Trophoblast cell (in vitro differentiated cells and primary cell): ENCODE measurements around the gene SURF1.
A peak's percentile ranks its signal among the peaks of the same experiment; 100 is the strongest.

Experiments used
- DNase-seq, 2 donors: peaks; one replicate each; pipeline ENCODE4 v3.0.0-alpha.2; 2016
- H2AFZ ChIP-seq: 2 replicates; pipeline ENCODE4 v1.6.1; 2013; ENCODE audit warnings: low read length, moderate library complexity, mild to moderate bottlenecking; ENCODE audit not compliant: insufficient read depth, poor library complexity
- H2AK5ac ChIP-seq: 2 replicates; pipeline ENCODE4 v1.6.1; 2013; ENCODE audit warnings: mild to moderate bottlenecking, low read length
- H2BK120ac ChIP-seq: 2 replicates; pipeline ENCODE4 v1.6.1; 2013; ENCODE audit warnings: low read length, mild to moderate bottlenecking, moderate library complexity; ENCODE audit not compliant: insufficient read depth, poor library complexity
- H2BK12ac ChIP-seq: 2 replicates; pipeline ENCODE4 v1.6.1; 2013; ENCODE audit warnings: mild to moderate bottlenecking, low read length, moderate library complexity
- H2BK5ac ChIP-seq: 2 replicates; pipeline ENCODE4 v1.6.1; 2013; ENCODE audit warnings: low read length, low read depth, moderate library complexity, mild to moderate bottlenecking; ENCODE audit not compliant: poor library complexity
- H3K14ac ChIP-seq: 2 replicates; pipeline ENCODE4 v1.6.1; 2013; ENCODE audit warnings: mild to moderate bottlenecking, low read length
- H3K18ac ChIP-seq: 2 replicates; pipeline ENCODE4 v1.6.1; 2013; ENCODE audit warnings: mild to moderate bottlenecking, low read length
- H3K23ac ChIP-seq: 2 replicates; pipeline ENCODE4 v1.6.1; 2013; ENCODE audit warnings: low read length
- H3K27ac ChIP-seq: 2 replicates; pipeline ENCODE4 v1.5.1; 2013; ENCODE audit warnings: low read depth, mild to moderate bottlenecking, inconsistent platforms, low read length, moderate library complexity
- H3K27me3 ChIP-seq: 2 replicates; pipeline ENCODE4 v1.6.1; 2013; ENCODE audit warnings: inconsistent platforms, mild to moderate bottlenecking, low read length, moderate library complexity; ENCODE audit not compliant: insufficient read depth
- H3K36me3 ChIP-seq, 2 experiments: 1 replicate in 1 of 2; 2 replicates in 1 of 2; pipeline ENCODE4 v1.6.1; 2013; ENCODE audit warnings: low read length in 2 of 2, mild to moderate bottlenecking in 2 of 2, moderate library complexity in 1 of 2; ENCODE audit not compliant: insufficient read depth in 2 of 2, control insufficient read depth in 1 of 2
- H3K4ac ChIP-seq: 2 replicates; pipeline ENCODE4 v1.6.1; 2013; ENCODE audit warnings: low read depth, mild to moderate bottlenecking, low read length, moderate library complexity
- H3K4me1 ChIP-seq, 2 experiments: 1 replicate in 1 of 2; 2 replicates in 1 of 2; pipeline ENCODE4 v1.6.1; 2013; ENCODE audit warnings: low read length in 2 of 2, mild to moderate bottlenecking in 2 of 2, moderate library complexity in 1 of 2; ENCODE audit not compliant: insufficient read depth in 2 of 2, control insufficient read depth in 1 of 2
- H3K4me2 ChIP-seq: 2 replicates; pipeline ENCODE4 v1.6.1; 2013; ENCODE audit warnings: inconsistent platforms, mild to moderate bottlenecking, low read length, moderate library complexity
- H3K4me3 ChIP-seq: 2 replicates; pipeline ENCODE4 v1.5.1; 2013; ENCODE audit warnings: mild to moderate bottlenecking, low read depth, low read length, inconsistent platforms
- H3K79me1 ChIP-seq: one replicate; pipeline ENCODE4 v1.6.1; 2013; ENCODE audit warnings: low read length
- H3K79me2 ChIP-seq: 2 replicates; pipeline ENCODE4 v1.6.1; 2013; ENCODE audit warnings: low read length, mild to moderate bottlenecking; ENCODE audit not compliant: control insufficient read depth, insufficient read depth, poor library complexity
- H3K9ac ChIP-seq: 2 replicates; pipeline ENCODE4 v1.6.1; 2013; ENCODE audit warnings: mild to moderate bottlenecking, low read length
- H3K9me3 ChIP-seq: 2 replicates; pipeline ENCODE4 v1.6.1; 2013; ENCODE audit warnings: low read depth, mild to moderate bottlenecking, control low read depth, inconsistent platforms, low read length; ENCODE audit not compliant: insufficient read depth
- H4K12ac ChIP-seq: 2 replicates; pipeline ENCODE4 v1.6.1; 2013; ENCODE audit warnings: low read depth, mild to moderate bottlenecking, low read length, moderate library complexity
- H4K8ac ChIP-seq: 2 replicates; pipeline ENCODE4 v1.6.1; 2013; ENCODE audit warnings: low read depth, mild to moderate bottlenecking, low read length, moderate library complexity
- H4K91ac ChIP-seq: one replicate; pipeline ENCODE4 v1.6.1; 2013; ENCODE audit warnings: low read depth, mild to moderate bottlenecking, low read length, moderate library complexity
- WGBS: extraction: QIAGEN DNeasy Blood & Tissue Kit; methylation state at CpG from one replicate; pipeline ENCODE4 v1.1.7; 2013; ENCODE audit warnings: missing lambda C conversion rate; ENCODE audit not compliant: insufficient read length, insufficient coverage; ENCODE audit errors: extremely low coverage; 5-methylcytosine and 5-hydroxymethylcytosine counted together

The SURF1 gene

GRCh38 chr9:133366435-133366834 lies 10.1 kb upstream of the SURF1 start:
- no peak overlapping the region for H4K8ac ChIP-seq
- no peak overlapping the region for H3K4me2 ChIP-seq
- H2BK5ac ChIP-seq, result no peak overlapping the region
- peaks cover 80 to 91% of the 10 kb centered on the region in 2 experiments for H3K36me3 ChIP-seq
- H3K9me3 ChIP-seq, result peaks cover 1% of the 10 kb centered on the region
- peak overlapping the region; percentile 33 for H4K12ac ChIP-seq
- WGBS, result no CpG with 5 or more reads among the region's 11 CpGs
- peaks cover 6 to 7% of the 10 kb centered on the region in 2 experiments for H3K4me1 ChIP-seq
- H2AFZ ChIP-seq, result no peak overlapping the region
- no peak overlapping the region for H4K91ac ChIP-seq
- H2BK120ac ChIP-seq, result no peak overlapping the region
- H3K79me1 ChIP-seq, result no peaks in the 10 kb centered on the region
- no peak overlapping the region for H3K18ac ChIP-seq
- no peak overlapping the region for H3K4ac ChIP-seq
- no peaks in the 10 kb centered on the region for H3K27me3 ChIP-seq
- no peak overlapping the region for H2BK12ac ChIP-seq
- peaks cover 18% of the 10 kb centered on the region for H3K79me2 ChIP-seq
- DNase-seq, result no peak
- no peak overlapping the region for H2AK5ac ChIP-seq
- no peak overlapping the region for H3K14ac ChIP-seq
- no peak overlapping the region for H3K4me3 ChIP-seq
- no peak overlapping the region for H3K27ac ChIP-seq
- H3K23ac ChIP-seq, result no peak overlapping the region
- H3K9ac ChIP-seq, result no peak overlapping the region

GRCh38 chr9:133362359-133363044 lies 6.2 kb upstream of the SURF1 start:
- Histone ChIP-seq H3K79me1 (no peaks in the 10 kb centered on the region), H4K8ac (no peak overlapping the region), H4K12ac (no peak overlapping the region), H2BK120ac (no peak overlapping the region), H3K27ac (no peak overlapping the region), H2BK5ac (no peak overlapping the region), H3K27me3 (no peaks in the 10 kb centered on the region), H4K91ac (no peak overlapping the region), H3K9ac (no peak overlapping the region), H2AFZ (no peak overlapping the region), H3K36me3 (peaks cover 78 to 90% of the 10 kb centered on the region in 2 experiments), H3K4me2 (no peak overlapping the region), H3K4me3 (no peak overlapping the region), H2BK12ac (no peak overlapping the region), H3K23ac (no peak overlapping the region), H2AK5ac (no peak overlapping the region), H3K14ac (no peak overlapping the region), H3K4me1 (peaks cover 7 to 10% of the 10 kb centered on the region in 2 experiments), H3K79me2 (no peaks in the 10 kb centered on the region), H3K18ac (no peak overlapping the region), H3K4ac (no peak overlapping the region), H3K9me3 (peaks cover 1% of the 10 kb centered on the region)
- DNase-seq, result no peak
- no CpG with 5 or more reads among the region's 15 CpGs for WGBS

GRCh38 chr9:133361507-133362092 lies 5.3 kb upstream of the SURF1 start:
- Histone ChIP-seq H2BK12ac (no peak overlapping the region), H3K36me3 (peaks cover 71 to 81% of the 10 kb centered on the region in 2 experiments), H2BK5ac (no peak overlapping the region), H4K91ac (no peak overlapping the region), H3K27me3 (no peaks in the 10 kb centered on the region), H3K4ac (no peak overlapping the region), H3K18ac (no peak overlapping the region), H3K4me2 (no peak overlapping the region), H2BK120ac (no peak overlapping the region), H3K23ac (no peak overlapping the region), H4K12ac (no peak overlapping the region), H3K9me3 (peaks cover 1% of the 10 kb centered on the region), H3K4me1 (peaks cover 9 to 17% of the 10 kb centered on the region in 2 experiments), H3K79me2 (no peaks in the 10 kb centered on the region), H3K4me3 (no peak overlapping the region), H2AFZ (no peak overlapping the region), H3K14ac (no peak overlapping the region), H4K8ac (no peak overlapping the region), H3K27ac (no peak overlapping the region), H2AK5ac (no peak overlapping the region), H3K79me1 (no peaks in the 10 kb centered on the region), H3K9ac (no peak overlapping the region)
- DNase-seq, result no peak
- WGBS, result no CpG with 5 or more reads among the region's 13 CpGs

DNA sequence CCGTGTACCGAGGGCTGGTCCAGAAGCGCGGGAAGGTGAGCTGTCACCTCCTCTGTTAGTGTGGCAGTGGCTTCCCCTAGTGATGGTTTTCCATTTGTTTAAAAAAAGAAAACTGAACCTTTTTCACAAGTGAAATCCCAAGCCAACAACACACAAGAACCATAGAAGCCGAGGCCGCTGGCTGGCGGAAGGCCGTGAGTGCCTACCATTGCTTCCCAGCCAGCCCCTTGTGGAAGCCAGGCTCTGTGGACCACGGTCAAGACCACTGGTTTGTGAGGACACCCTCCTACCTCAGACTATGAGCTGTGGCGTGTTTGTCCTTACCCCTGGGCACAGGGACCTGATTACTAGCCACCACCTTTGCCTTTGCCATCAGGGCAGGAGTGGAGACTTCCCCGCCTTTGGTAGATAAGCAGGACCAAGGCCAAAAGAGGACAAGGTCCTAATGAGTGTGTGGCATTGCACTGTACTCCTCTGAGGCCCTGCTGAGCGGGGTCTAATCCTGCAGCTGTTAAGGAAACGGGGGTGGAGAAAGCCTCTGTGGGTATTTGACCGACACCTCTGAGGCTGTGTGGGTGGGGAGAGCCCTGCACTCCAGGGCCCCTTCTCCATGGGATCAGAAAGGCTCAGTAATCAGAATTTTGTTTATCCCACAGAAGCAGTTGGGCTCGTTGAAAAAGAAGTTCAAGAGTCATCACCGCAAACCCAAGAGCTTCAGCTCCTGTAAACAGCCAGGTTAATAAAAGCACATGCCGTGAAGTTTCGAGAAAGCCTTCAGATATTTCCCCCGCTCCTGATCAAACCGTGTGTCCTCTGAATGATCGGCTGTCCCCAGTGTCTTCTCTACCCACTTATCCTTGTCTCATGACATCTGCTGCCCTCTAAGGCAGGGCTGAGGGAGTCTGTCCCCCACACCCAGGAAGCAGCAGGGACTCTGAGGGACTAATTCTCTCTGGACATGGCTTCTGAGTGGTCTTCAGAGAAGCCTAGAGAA lies 4.4 kb upstream of the SURF1 start:
- H3K27ac ChIP-seq, result no peak overlapping the region
- H3K4me2 ChIP-seq, result no peak overlapping the region
- no peak overlapping the region for H2AFZ ChIP-seq
- H3K79me2 ChIP-seq, result peaks cover 2% of the 10 kb centered on the region
- H3K18ac ChIP-seq, result no peak overlapping the region
- H3K14ac ChIP-seq, result no peak overlapping the region
- no peak overlapping the region for H3K9ac ChIP-seq
- H3K4me3 ChIP-seq, result no peak overlapping the region
- H3K79me1 ChIP-seq, result peaks cover 3% of the 10 kb centered on the region
- H3K9me3 ChIP-seq, result peaks cover 1% of the 10 kb centered on the region
- no peak overlapping the region for H2BK5ac ChIP-seq
- peaks cover 67 to 72% of the 10 kb centered on the region in 2 experiments for H3K36me3 ChIP-seq
- no peak overlapping the region for H2AK5ac ChIP-seq
- no peak overlapping the region for H3K4ac ChIP-seq
- H4K91ac ChIP-seq, result no peak overlapping the region
- DNase-seq, result no peak
- no peak overlapping the region for H4K8ac ChIP-seq
- no peak overlapping the region for H3K23ac ChIP-seq
- no peak overlapping the region for H4K12ac ChIP-seq
- peaks cover 9 to 18% of the 10 kb centered on the region in 2 experiments for H3K4me1 ChIP-seq
- no CpG with 5 or more reads among the region's 21 CpGs for WGBS
- H2BK12ac ChIP-seq, result no peak overlapping the region
- H2BK120ac ChIP-seq, result no peak overlapping the region
- no peaks in the 10 kb centered on the region for H3K27me3 ChIP-seq
